ENCODE results near the gene SEMA6D. TPM values are rescaled to one million over a fixed set of nuclear protein-coding genes. Genes with fewer than 3 reads are reported as not detected.

The SEMA6D gene
- total RNA-seq, 1 donor from 2014 or later, result 255 TPM

DNA sequence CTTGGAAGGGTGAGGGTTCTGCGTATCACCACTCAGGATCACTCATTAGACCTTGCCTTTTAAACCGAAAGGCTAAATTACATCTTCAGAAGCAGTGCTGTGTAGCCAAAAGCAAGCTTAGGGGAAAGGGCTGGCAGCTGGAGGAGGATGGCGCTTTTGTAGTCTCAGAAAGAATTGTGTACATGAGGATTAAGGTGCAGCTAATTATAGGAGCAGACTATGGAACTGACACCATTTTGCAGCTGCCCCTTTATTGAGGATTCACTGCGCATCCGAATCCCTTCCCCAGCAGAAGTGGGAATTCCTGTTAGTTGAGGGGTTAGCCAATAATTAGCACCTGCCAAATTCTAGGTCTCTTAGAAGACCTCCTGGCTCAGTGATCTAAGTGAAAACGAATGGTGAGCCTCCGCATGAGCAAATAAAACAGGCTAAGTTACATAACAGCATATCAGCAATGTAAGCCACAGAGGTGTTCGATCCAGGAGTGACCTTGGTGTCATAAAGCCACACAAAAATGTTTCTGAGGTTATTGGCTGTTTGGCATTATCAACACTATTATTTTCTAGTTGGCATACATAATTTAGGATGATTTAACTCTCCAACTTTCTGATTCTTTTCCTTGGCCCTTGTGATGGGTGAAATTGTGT, 42.6 kb upstream of the SEMA6D start:
- no peak for DNase-seq
- no peak for TF ChIP-seq CTCF (IDR thresholded peaks at IDR 0.05; ENCODE audit: partially characterized antibody, unreplicated experiment)
- Mint-ChIP-seq H3K27ac (ENCODE audit: unreplicated experiment) (peak overlapping the region; percentile 69), H3K9me3 (ENCODE audit: unreplicated experiment) (peaks cover 6% of the 10 kb centered on the region), H3K4me3 (ENCODE audit: unreplicated experiment) (no peak overlapping the region), H3K27me3 (ENCODE audit: unreplicated experiment) (peaks cover 3% of the 10 kb centered on the region), H3K36me3 (ENCODE audit: unreplicated experiment) (peaks cover 8% of the 10 kb centered on the region), H3K4me1 (ENCODE audit: low read depth, unreplicated experiment) (peaks cover 42% of the 10 kb centered on the region)

- Mint-ChIP-seq H3K36me3 (ENCODE audit: unreplicated experiment) (peaks cover 8% of the 10 kb centered on the region), H3K4me3 (ENCODE audit: unreplicated experiment) (no peak overlapping the region), H3K9me3 (ENCODE audit: unreplicated experiment) (peaks cover 6% of the 10 kb centered on the region), H3K27me3 (ENCODE audit: unreplicated experiment) (peaks cover 3% of the 10 kb centered on the region), H3K4me1 (ENCODE audit: low read depth, unreplicated experiment) (peaks cover 35% of the 10 kb centered on the region), H3K27ac (ENCODE audit: unreplicated experiment) (no peak overlapping the region)
- TF ChIP-seq CTCF (IDR thresholded peaks at IDR 0.05; ENCODE audit: partially characterized antibody, unreplicated experiment), result no peak
- no peak for DNase-seq
These were observed 41.6 kb upstream of the SEMA6D start for GRCh38 chr15:47675735-47676134.

DNA sequence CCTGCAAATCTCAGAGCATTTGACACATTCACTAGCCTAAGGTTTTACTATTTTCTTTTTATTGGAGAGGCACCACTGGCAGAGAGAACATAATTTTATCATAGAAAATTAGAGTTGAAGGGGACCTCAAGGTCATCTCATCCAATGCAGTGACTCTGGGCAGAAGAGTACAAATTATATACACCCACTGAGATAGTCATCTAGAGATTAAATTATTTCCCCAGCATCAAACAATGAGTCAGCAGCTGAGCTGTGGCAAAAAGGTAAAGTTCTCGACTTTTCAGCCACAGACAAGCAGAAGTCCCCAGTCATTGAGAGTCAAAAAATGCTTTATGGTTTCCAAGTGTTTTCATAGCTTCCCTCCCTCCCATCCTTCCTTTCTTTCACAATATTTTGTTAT, 39.3 kb upstream of the SEMA6D start:
- Mint-ChIP-seq H3K9me3 (ENCODE audit: unreplicated experiment) (no peaks in the 10 kb centered on the region), H3K4me3 (ENCODE audit: unreplicated experiment) (no peak overlapping the region), H3K4me1 (ENCODE audit: low read depth, unreplicated experiment) (peaks cover 20% of the 10 kb centered on the region), H3K36me3 (ENCODE audit: unreplicated experiment) (peaks cover 8% of the 10 kb centered on the region), H3K27ac (ENCODE audit: unreplicated experiment) (no peak overlapping the region), H3K27me3 (ENCODE audit: unreplicated experiment) (peaks cover 3% of the 10 kb centered on the region)
- no peak for TF ChIP-seq CTCF (IDR thresholded peaks at IDR 0.05; ENCODE audit: partially characterized antibody, unreplicated experiment)
- DNase-seq, result no peak

DNA sequence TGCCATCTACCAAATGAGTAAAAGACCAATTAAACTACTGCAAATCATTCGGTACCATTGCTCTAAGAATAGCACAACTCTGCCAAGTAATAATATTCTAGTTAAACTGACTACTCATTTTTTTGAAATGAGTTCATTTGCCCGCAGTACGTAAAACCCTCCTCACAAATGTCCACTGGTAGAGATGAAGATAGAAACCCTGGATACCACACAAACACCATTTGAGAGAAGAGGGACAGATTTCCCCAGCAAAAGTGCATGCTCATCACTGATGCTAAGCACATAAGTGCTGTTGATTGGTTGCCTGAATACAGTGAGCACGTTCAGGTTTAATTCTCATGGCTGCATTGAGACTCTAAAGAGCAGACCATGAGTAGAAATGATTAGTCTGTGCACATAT, 34.6 kb upstream of the SEMA6D start:
- peaks cover 7% of the 10 kb centered on the region for H3K36me3 Mint-ChIP-seq (ENCODE audit: unreplicated experiment)
- no peak overlapping the region for H3K4me3 Mint-ChIP-seq (ENCODE audit: unreplicated experiment)
- no peak for TF ChIP-seq CTCF (IDR thresholded peaks at IDR 0.05; ENCODE audit: partially characterized antibody, unreplicated experiment)

GRCh38 chr15:47685141-47685870, 32.0 kb upstream of the SEMA6D start:
- no peak for DNase-seq
- no peak overlapping the region for H3K4me3 Mint-ChIP-seq (ENCODE audit: unreplicated experiment)
- TF ChIP-seq CTCF (IDR thresholded peaks at IDR 0.05; ENCODE audit: partially characterized antibody, unreplicated experiment), result no peak
- peaks cover 2% of the 10 kb centered on the region for H3K9me3 Mint-ChIP-seq (ENCODE audit: unreplicated experiment)
- peaks cover 8% of the 10 kb centered on the region for H3K36me3 Mint-ChIP-seq (ENCODE audit: unreplicated experiment)
- H3K4me1 Mint-ChIP-seq (ENCODE audit: low read depth, unreplicated experiment), result peaks cover 5% of the 10 kb centered on the region
- H3K27me3 Mint-ChIP-seq (ENCODE audit: unreplicated experiment), result no peaks in the 10 kb centered on the region
- H3K27ac Mint-ChIP-seq (ENCODE audit: unreplicated experiment), result no peak overlapping the region

More for the DNA sequence above, 34.6 kb upstream of the SEMA6D start:
- Mint-ChIP-seq H3K27me3 (ENCODE audit: unreplicated experiment) (no peaks in the 10 kb centered on the region), H3K9me3 (ENCODE audit: unreplicated experiment) (peaks cover 2% of the 10 kb centered on the region), H3K27ac (ENCODE audit: unreplicated experiment) (no peak overlapping the region), H3K4me1 (ENCODE audit: low read depth, unreplicated experiment) (no peaks in the 10 kb centered on the region)
- DNase-seq, result no peak
